ENCODE data around the gene APBB2. TPM values are rescaled to one million over a fixed set of nuclear protein-coding genes. Genes with fewer than 3 reads are reported as not detected.
A peak's percentile ranks its signal among the peaks of the same experiment; 100 is the strongest.

APBB2 gene
- total and polyA plus RNA-seq, 8 donors = 4.7 to 55.4 (median 23.1) TPM

- DNase-seq = peak in 1 of 2 donors; percentile 6
- intact Hi-C loops (cut with DNase I; ENCODE audit: low total_unique reads) = loop anchor here (10.0 kb wide), 1 partner anchor 627 kb away; no protein-coding TSS in a partner anchor
- Histone ChIP-seq H3K4me3 (peak overlapping the region; percentile 46 to 72 (median 54)), H3K27me3 (peaks cover 0 to 51% (median 19%) of the 10 kb centered on the region in 3 donors), H3K4me1 (peaks cover 9 to 20% (median 17%) of the 10 kb centered on the region in 4 donors), H3K9me3 (no peaks in the 10 kb centered on the region), H3K27ac (no peak overlapping the region), H3K36me3 (no peaks in the 10 kb centered on the region)
- 22 to 36% (median 26%) methylated on average over 9 to 11 of the region's 11 CpGs for WGBS, 5 donors
- TF ChIP-seq POLR2AphosphoS5 (IDR thresholded peaks at IDR 0.05) = no peak
- TF ChIP-seq, protein P1, sequence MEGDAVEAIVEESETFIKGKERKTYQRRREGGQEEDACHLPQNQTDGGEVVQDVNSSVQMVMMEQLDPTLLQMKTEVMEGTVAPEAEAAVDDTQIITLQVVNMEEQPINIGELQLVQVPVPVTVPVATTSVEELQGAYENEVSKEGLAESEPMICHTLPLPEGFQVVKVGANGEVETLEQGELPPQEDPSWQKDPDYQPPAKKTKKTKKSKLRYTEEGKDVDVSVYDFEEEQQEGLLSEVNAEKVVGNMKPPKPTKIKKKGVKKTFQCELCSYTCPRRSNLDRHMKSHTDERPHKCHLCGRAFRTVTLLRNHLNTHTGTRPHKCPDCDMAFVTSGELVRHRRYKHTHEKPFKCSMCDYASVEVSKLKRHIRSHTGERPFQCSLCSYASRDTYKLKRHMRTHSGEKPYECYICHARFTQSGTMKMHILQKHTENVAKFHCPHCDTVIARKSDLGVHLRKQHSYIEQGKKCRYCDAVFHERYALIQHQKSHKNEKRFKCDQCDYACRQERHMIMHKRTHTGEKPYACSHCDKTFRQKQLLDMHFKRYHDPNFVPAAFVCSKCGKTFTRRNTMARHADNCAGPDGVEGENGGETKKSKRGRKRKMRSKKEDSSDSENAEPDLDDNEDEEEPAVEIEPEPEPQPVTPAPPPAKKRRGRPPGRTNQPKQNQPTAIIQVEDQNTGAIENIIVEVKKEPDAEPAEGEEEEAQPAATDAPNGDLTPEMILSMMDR (IDR thresholded peaks at IDR 0.05) = no peak
- TF ChIP-seq EP300 (IDR thresholded peaks at IDR 0.05) = no peak
- TF ChIP-seq POLR2A (IDR thresholded peaks at IDR 0.05) = no peak
Observed at GRCh38 chr4:41257906-41258305, 43.6 kb upstream of the APBB2 start.

- peaks cover 0 to 51% (median 19%) of the 10 kb centered on the region in 3 donors for H3K27me3 ChIP-seq
- DNase-seq = peak; percentile 62 to 83
- no peaks in the 10 kb centered on the region for H3K9me3 ChIP-seq
- 1 to 3% (median 2%) methylated on average over 24 to 68 of the region's 69 CpGs for WGBS, 5 donors
- TF ChIP-seq EP300 (IDR thresholded peaks at IDR 0.05) (no peak), POLR2A (IDR thresholded peaks at IDR 0.05) (no peak), POLR2AphosphoS5 (IDR thresholded peaks at IDR 0.05) (no peak)
- TF ChIP-seq, protein P1 (IDR thresholded peaks at IDR 0.05) = no peak
- H3K36me3 ChIP-seq = no peaks in the 10 kb centered on the region
- H3K27ac ChIP-seq = no peak overlapping the region
- H3K4me1 ChIP-seq = peaks cover 9 to 20% (median 17%) of the 10 kb centered on the region in 4 donors
- H3K4me3 ChIP-seq = peak overlapping the region; percentile 46 to 72 (median 54)
- intact Hi-C loops (cut with DNase I; ENCODE audit: low total_unique reads) = loop anchor here (10.0 kb wide), 1 partner anchor 627 kb away; no protein-coding TSS in a partner anchor
Observed at GRCh38 chr4:41257257-41257901, 43.0 kb upstream of the APBB2 start.

GRCh38 chr4:41256740-41257256, 42.5 kb upstream of the APBB2 start, which contains the start of gene UCHL1:
TSS of gene UCHL1 (plus strand) at chr4:41256928. CDS start at chr4:41256977, 49 bp downstream.
- peak within 1 kb of the TSS; percentile 46 to 72 (median 54) for H3K4me3 ChIP-seq
- intact Hi-C loops (cut with DNase I; ENCODE audit: low total_unique reads) = loop anchor here (10.0 kb wide), 1 partner anchor 628 kb away; no protein-coding TSS in a partner anchor
- no peaks in the 10 kb centered on the region for H3K36me3 ChIP-seq
- peaks cover 0 to 51% (median 19%) of the 10 kb centered on the region in 3 donors for H3K27me3 ChIP-seq
- peaks cover 9 to 20% (median 17%) of the 10 kb centered on the region in 4 donors for H3K4me1 ChIP-seq
- TF ChIP-seq POLR2A (IDR thresholded peaks at IDR 0.05) = no peak
- no peak for TF ChIP-seq POLR2AphosphoS5 (IDR thresholded peaks at IDR 0.05)
- TF ChIP-seq, protein P1 (IDR thresholded peaks at IDR 0.05) = no peak
- TF ChIP-seq EP300 (IDR thresholded peaks at IDR 0.05) = no peak
- DNase-seq = peak; percentile 26 to 87
- 2 to 4% (median 3%) methylated on average over 34 to 55 of the region's 55 CpGs for WGBS, 5 donors
- H3K9me3 ChIP-seq = no peaks in the 10 kb centered on the region
- H3K27ac ChIP-seq = no peak within 1 kb of the TSS

- no peak for TF ChIP-seq POLR2A (IDR thresholded peaks at IDR 0.05)
- TF ChIP-seq, protein P1 (IDR thresholded peaks at IDR 0.05) = no peak
- TF ChIP-seq POLR2AphosphoS5 (IDR thresholded peaks at IDR 0.05) = no peak
- no peak for TF ChIP-seq EP300 (IDR thresholded peaks at IDR 0.05)
- Histone ChIP-seq H3K27me3 (peaks cover 0 to 51% (median 19%) of the 10 kb centered on the region in 3 donors), H3K4me3 (peak overlapping the region; percentile 46 to 72 (median 54)), H3K36me3 (no peaks in the 10 kb centered on the region), H3K27ac (no peak overlapping the region), H3K4me1 (peaks cover 9 to 20% (median 17%) of the 10 kb centered on the region in 4 donors), H3K9me3 (no peaks in the 10 kb centered on the region)
- intact Hi-C loops (cut with DNase I; ENCODE audit: low total_unique reads) = loop anchor here (10.0 kb wide), 1 partner anchor 629 kb away; no protein-coding TSS in a partner anchor
- peak in 1 of 2 donors; percentile 24 for DNase-seq
- 17 to 31% (median 20%) methylated on average over 13 of the region's 13 CpGs for WGBS, 5 donors
Observed at GRCh38 chr4:41256131-41256739, 41.9 kb upstream of the APBB2 start.
